ENCODE measurements around the gene RNF214. TPM values are rescaled to one million over a fixed set of nuclear protein-coding genes. Genes with fewer than 3 reads are reported as not detected.
A peak's percentile ranks its signal among the peaks of the same experiment; 100 is the strongest.

Gene RNF214
- total and polyA plus RNA-seq, 7 donors, result 12.4 to 39.4 (median 31.0) TPM

DNA sequence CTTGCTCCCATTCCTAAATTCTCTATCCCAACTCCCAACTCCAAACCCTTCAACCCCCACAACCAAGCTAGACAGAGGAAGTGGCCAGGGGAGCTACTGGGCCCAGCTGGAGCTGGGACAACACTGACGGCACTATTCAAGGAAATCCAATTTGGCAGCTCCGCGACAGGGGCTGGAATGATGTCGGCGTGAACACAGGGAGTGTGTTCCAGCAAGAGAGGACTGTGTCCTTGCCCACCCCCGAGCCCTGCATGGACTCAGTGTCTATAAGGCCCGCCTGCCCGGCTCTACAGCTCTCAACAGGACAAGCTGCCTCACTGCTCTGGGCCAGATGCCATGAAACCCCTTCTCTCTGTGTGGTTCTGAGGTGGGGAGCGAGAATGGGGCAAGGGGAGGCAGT is 11.9 kb upstream of the RNF214 start:
- 9 to 18% (median 11%) methylated on average over 9 of the region's 9 CpGs for WGBS, 3 donors

DNA sequence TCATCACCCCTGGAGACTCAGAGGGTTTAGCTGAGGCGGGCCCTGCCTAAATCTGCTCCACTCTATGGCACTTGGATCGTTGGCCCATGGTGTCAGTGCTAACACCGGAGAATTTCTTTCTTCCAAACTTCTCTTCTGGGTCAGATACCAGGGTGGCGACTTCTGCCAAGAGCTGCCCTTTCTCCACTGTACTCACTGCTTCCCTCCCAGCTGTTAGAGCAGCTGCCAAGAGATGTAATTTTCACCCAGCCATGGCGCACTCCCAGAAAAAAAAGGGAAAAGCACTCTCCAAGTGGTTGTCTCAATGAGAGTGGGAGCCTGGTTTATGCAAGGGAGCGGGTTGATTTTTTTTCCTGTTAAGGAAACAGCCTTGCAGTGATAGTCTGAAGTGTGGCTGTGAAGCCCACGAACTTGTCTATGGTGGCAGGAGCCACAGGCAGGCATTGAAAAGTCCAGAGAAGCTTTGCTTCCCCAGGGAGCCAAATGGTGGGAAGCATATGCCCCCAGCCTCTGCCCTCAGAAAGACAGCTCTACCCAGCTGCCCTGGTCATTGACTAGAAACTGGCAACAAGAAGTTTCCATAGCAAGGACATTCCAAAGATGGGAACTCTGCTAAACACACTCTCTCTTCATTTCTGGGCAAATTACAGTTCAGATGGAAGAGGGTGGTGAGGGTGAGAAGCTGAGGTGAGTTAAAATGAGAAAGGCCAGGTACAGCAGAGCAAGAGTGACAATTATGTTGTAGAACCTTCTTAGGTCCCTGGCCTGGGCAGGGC is 11.3 kb upstream of the RNF214 start:
- H3K27ac ChIP-seq, result peak overlapping the region; percentile 86
- peak overlapping the region; percentile 21 for H3K4me3 ChIP-seq
- TF ChIP-seq, protein P1, sequence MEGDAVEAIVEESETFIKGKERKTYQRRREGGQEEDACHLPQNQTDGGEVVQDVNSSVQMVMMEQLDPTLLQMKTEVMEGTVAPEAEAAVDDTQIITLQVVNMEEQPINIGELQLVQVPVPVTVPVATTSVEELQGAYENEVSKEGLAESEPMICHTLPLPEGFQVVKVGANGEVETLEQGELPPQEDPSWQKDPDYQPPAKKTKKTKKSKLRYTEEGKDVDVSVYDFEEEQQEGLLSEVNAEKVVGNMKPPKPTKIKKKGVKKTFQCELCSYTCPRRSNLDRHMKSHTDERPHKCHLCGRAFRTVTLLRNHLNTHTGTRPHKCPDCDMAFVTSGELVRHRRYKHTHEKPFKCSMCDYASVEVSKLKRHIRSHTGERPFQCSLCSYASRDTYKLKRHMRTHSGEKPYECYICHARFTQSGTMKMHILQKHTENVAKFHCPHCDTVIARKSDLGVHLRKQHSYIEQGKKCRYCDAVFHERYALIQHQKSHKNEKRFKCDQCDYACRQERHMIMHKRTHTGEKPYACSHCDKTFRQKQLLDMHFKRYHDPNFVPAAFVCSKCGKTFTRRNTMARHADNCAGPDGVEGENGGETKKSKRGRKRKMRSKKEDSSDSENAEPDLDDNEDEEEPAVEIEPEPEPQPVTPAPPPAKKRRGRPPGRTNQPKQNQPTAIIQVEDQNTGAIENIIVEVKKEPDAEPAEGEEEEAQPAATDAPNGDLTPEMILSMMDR (IDR thresholded peaks at IDR 0.05), result no peak
- intact Hi-C loops (cut with DNase I), result loop anchor here (2.0 to 10.0 kb wide), 4 partner anchors 38 to 256 kb away; no protein-coding TSS in a partner anchor
- no peaks in the 10 kb centered on the region for H3K9me3 ChIP-seq
- peak in 1 of 2 donors; percentile 81 for DNase-seq
- no peaks in the 10 kb centered on the region for H3K27me3 ChIP-seq (ENCODE audit: insufficient read depth in 3 of 3, low read length in 2 of 3)
- H3K36me3 ChIP-seq (ENCODE audit: insufficient read depth in 1 of 2, low read depth in 1 of 2), result peaks cover 3 to 62% of the 10 kb centered on the region in 2 donors
- H3K4me1 ChIP-seq, result peaks cover 48% of the 10 kb centered on the region
- ATAC-seq, result peak; percentile 76 to 89 (median 82)
- WGBS, 3 donors, result 15 to 27% (median 22%) methylated on average over 7 of the region's 7 CpGs

More for the DNA sequence above, 11.9 kb upstream of the RNF214 start:
- intact Hi-C loops (cut with DNase I), result loop anchor here (2.0 to 10.0 kb wide), 4 partner anchors 38 to 256 kb away; no protein-coding TSS in a partner anchor
- H3K4me3 ChIP-seq, result peak overlapping the region; percentile 21
- ATAC-seq, result peak; percentile 41 to 55 (median 52)
- TF ChIP-seq, protein P1 (IDR thresholded peaks at IDR 0.05), result no peak
- H3K9me3 ChIP-seq, result no peaks in the 10 kb centered on the region
- H3K4me1 ChIP-seq, result peaks cover 48% of the 10 kb centered on the region
- DNase-seq, result peak; percentile 68 to 83
- H3K27ac ChIP-seq, result peak overlapping the region; percentile 86
- no peaks in the 10 kb centered on the region for H3K27me3 ChIP-seq (ENCODE audit: insufficient read depth in 3 of 3, low read length in 2 of 3)
- H3K36me3 ChIP-seq (ENCODE audit: insufficient read depth in 1 of 2, low read depth in 1 of 2), result peaks cover 3 to 67% of the 10 kb centered on the region in 2 donors

DNA sequence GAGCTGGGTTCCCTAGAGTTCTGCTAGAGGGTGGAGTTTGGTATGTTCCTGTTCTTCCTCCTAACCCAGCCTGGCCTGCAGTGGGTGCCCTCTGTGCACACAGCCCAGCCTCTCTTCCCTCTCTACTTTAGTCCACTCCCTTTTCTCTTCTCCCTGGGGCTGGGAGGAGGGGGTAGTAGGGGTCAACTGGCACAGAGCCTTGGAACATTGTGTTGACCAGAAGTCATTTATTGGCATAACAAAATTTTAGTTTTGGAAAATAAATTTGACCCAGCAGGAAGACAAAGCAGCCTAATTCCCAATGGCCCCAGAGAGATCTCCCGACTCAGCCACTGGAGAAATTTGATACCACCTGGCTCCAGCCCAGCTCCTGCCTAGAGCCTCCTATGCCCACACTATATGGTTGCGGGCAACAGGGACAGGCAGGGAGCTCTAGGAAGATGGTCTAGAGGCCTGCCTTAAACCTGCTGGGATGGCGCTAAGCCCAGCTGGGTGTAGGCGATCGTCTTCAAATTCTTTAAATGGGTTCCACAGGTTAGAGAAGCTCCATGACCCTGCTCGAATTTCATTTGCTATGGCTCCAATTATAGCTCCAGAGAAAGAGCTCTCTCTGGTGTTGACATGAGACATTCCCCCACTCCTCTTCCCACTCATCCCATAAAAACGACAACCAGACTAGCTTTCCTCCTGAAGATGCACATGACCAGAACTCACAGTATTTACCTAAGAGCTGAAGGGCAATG is 10.5 kb upstream of the RNF214 start:
- Histone ChIP-seq H3K27me3 (ENCODE audit: insufficient read depth in 3 of 3, low read length in 2 of 3) (no peaks in the 10 kb centered on the region), H3K9me3 (no peaks in the 10 kb centered on the region), H3K27ac (peak overlapping the region; percentile 86), H3K4me1 (peaks cover 44% of the 10 kb centered on the region), H3K36me3 (ENCODE audit: insufficient read depth in 1 of 2, low read depth in 1 of 2) (peaks cover 3 to 60% of the 10 kb centered on the region in 2 donors), H3K4me3 (no peak overlapping the region)
- ATAC-seq, result peak; percentile 53 to 72 (median 68)
- intact Hi-C loops (cut with DNase I), result loop anchor here (2.0 to 10.0 kb wide), 4 partner anchors 39 to 257 kb away; no protein-coding TSS in a partner anchor
- TF ChIP-seq, protein P1 (IDR thresholded peaks at IDR 0.05), result no peak
- peak; percentile 74 to 87 for DNase-seq
- 11 to 27% (median 15%) methylated on average over 7 of the region's 7 CpGs for WGBS, 3 donors

DNA sequence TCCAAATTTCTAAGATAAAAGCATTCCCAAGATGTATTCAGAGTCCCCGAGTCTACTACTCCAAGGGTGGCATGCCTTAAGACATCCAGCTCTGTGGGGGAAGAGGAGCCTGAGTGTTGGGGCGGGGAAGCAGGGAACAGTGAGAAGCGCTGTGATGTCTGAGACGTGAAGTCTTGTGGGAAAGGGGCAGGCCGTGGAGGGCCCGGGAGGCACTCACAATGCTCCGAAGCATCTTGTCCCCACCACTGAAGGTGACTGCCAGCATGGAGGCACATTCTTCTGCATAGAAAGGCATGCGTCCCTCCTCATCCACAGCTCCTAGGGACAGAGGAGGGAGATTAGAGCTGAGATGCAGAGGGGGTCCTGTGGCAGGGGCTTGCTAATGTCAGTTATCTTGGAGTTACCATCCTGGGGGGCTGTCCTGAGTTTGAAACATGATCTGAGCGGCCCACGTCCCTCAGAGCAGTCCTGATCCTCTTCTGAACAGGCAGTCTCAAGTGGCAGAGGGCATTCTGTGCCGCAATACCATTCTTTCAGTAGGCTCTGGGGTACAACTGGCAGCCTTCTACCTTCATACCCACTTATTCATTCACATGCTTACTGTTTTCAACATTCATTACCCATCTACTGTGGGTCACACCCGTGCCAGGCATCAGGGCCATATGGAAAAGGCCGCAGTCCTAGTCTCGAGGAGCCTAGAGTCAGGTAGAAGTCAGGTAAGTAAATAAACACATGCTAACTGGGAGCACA is 9.3 kb upstream of the RNF214 start:
- no peaks in the 10 kb centered on the region for H3K27me3 ChIP-seq (ENCODE audit: insufficient read depth in 3 of 3, low read length in 2 of 3)
- H3K4me3 ChIP-seq, result no peak overlapping the region
- TF ChIP-seq, protein P1 (IDR thresholded peaks at IDR 0.05), result no peak
- ATAC-seq (no peak), DNase-seq (no peak)
- WGBS, 3 donors, result 92 to 96% (median 92%) methylated on average over 14 of the region's 14 CpGs
- no peaks in the 10 kb centered on the region for H3K9me3 ChIP-seq
- peak overlapping the region; percentile 86 for H3K27ac ChIP-seq
- peaks cover 44% of the 10 kb centered on the region for H3K4me1 ChIP-seq
- peaks cover 0 to 60% of the 10 kb centered on the region in 2 donors for H3K36me3 ChIP-seq (ENCODE audit: insufficient read depth in 1 of 2, low read depth in 1 of 2)
- intact Hi-C loops (cut with DNase I), result loop anchor here (5.0 to 10.0 kb wide), 3 partner anchors 116 to 258 kb away; no protein-coding TSS in a partner anchor
